GM18498 (cell line): ENCODE measurements around the gene EPG5.
"Not testable (repeated sequence)": the region's sequence is repeated elsewhere in the genome, so short reads cannot be mapped to it uniquely, and the experiment has no call there.

Experiments used
- ATAC-seq: cut with Tn5 transposase; IDR thresholded peaks from one replicate; pipeline ENCODE4 v1.9.1; 2021; ENCODE audit warnings: mild to moderate bottlenecking, moderate library complexity; ENCODE audit not compliant: unreplicated experiment

The EPG5 gene

GRCh38 chr18:45817543-45817942 lies 149.6 kb downstream of the EPG5 start:
- ATAC-seq: no peak

GRCh38 chr18:45814733-45815132 lies 152.4 kb downstream of the EPG5 start:
- not testable (repeated sequence) for ATAC-seq

DNA sequence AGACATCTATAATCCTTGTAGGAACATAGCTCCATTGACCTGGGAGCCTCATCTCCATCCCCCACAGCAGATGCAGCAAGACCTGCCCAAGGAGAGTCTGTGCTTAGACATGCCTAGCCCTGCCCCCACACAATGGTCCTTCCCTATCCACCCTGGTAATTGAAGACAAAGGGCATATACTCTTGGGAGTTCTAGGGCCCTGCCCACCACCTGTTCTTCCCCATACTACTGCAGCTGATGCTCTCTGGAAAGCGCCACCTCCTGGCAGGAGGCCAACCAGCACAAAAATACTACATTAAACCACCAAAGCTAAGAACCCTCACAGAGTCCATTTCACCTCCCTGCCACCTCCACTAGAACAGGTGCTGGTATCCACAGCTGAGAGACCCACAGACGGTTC lies 160.0 kb downstream of the EPG5 start:
- not testable (repeated sequence) for ATAC-seq

- ATAC-seq: no peak
Measured at GRCh38 chr18:45806226-45806625, 160.9 kb downstream of the EPG5 start.

- no peak for ATAC-seq
Measured at GRCh38 chr18:45805551-45805950, 161.6 kb downstream of the EPG5 start.

- ATAC-seq: no peak
Measured at GRCh38 chr18:45802814-45803492, 164.2 kb downstream of the EPG5 start.

DNA sequence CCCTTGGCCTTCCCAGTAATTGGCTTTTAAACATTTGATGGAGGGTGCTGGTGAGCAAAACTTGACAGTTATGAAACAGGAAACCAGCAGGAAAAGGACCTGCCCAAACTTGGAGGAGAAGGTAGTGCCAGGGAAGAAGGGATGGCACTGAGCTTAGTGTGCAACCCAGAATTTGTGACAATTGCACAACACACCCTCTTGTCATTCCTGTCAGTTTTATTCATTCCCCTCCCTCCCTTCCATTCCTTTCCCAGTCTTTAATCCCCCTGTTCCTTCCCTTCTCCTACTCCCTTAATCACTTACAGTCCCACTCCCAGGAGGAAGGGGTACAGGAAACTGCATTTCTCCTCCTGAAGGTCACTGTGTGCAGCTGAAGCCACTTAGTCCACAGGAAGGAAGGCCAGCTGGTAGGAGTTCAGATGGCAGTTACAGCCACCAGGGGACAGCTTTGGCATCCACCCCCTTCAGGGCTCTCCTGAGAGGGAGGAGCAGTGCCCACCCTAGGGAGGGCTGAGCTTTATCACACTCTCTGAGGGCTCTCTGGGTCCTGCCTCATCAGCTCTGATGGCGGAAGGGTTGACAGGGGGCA lies 165.6 kb downstream of the EPG5 start:
- ATAC-seq: no peak
